ENCODE measurements around the gene TRIOBP. TPM values are rescaled to one million over a fixed set of nuclear protein-coding genes. Genes with fewer than 3 reads are reported as not detected.

The TRIOBP gene
- total and polyA plus RNA-seq, 2 donors from 2014 or later: 32.1 to 125 TPM

DNA sequence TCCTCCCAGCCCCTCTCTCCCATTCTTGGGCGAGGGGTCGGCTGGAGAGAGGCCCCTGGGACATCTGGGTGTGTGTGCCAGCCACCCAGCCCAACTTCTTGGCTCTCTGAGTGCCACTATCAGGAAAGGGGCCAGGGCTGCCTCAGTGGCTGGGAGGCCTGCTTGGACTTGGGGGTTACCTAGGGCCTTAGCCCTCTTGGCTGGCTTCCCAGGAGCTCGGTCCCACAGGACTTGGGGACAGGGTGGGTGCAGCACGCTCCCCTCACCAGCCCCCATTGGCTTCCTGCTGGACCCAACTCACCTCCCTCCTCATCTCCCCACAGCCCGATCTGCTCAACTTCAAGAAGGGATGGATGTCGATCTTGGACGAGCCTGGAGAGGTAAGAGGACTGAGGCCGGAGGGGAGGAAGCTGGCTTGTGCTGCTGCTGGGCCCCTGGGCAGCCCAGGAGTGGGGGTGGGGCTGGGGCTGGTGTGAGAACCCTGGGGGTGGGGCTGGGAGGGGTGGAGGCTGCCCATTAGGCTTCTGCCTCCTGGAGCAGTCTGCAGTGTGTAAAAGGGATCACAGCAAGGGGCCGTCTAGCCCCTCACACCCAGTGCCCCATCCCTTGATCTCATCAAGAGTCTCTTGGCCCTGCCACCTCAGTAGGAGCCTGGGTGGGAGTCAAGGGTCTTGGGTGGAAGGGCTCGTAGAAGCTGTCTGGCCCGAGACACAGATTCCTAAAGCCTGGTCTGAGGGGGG lies 54.8 kb downstream of the TRIOBP start:
- Histone ChIP-seq H3K9me3 (ENCODE audit: control insufficient read depth in 2 of 3, insufficient read depth in 1 of 3, low read length in 3 of 3) (no peaks in the 10 kb centered on the region), H3K27ac (ENCODE audit: low read depth in 2 of 2, low read length in 2 of 2) (peak overlapping the region; percentile 68 to 86), H3K4me3 (ENCODE audit: low read length in 3 of 3) (no peak overlapping the region), H3K27me3 (ENCODE audit: control insufficient read depth, insufficient read depth, low read length) (no peaks in the 10 kb centered on the region), H3K4me1 (ENCODE audit: control insufficient read depth in 2 of 3, insufficient read depth in 2 of 3, low read depth in 1 of 3, low read length in 3 of 3) (peaks cover 0 to 53% (median 30%) of the 10 kb centered on the region in 3 donors), H3K9ac (ENCODE audit: low read length in 3 of 3) (peak overlapping the region in 1 of 3 donors; percentile 51), H3K36me3 (ENCODE audit: control insufficient read depth in 2 of 3, insufficient read depth in 3 of 3, low read length in 3 of 3) (peaks cover 2 to 25% (median 13%) of the 10 kb centered on the region in 3 donors)
- intact Hi-C loops (cut with DNase I): no loop called here
- FAIRE-seq (no peak), DNase-seq (no peak)
- TF ChIP-seq, protein P1, sequence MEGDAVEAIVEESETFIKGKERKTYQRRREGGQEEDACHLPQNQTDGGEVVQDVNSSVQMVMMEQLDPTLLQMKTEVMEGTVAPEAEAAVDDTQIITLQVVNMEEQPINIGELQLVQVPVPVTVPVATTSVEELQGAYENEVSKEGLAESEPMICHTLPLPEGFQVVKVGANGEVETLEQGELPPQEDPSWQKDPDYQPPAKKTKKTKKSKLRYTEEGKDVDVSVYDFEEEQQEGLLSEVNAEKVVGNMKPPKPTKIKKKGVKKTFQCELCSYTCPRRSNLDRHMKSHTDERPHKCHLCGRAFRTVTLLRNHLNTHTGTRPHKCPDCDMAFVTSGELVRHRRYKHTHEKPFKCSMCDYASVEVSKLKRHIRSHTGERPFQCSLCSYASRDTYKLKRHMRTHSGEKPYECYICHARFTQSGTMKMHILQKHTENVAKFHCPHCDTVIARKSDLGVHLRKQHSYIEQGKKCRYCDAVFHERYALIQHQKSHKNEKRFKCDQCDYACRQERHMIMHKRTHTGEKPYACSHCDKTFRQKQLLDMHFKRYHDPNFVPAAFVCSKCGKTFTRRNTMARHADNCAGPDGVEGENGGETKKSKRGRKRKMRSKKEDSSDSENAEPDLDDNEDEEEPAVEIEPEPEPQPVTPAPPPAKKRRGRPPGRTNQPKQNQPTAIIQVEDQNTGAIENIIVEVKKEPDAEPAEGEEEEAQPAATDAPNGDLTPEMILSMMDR (IDR thresholded peaks at IDR 0.05; ENCODE audit: borderline replicate concordance, extremely low read depth, insufficient read depth): no peak

DNA sequence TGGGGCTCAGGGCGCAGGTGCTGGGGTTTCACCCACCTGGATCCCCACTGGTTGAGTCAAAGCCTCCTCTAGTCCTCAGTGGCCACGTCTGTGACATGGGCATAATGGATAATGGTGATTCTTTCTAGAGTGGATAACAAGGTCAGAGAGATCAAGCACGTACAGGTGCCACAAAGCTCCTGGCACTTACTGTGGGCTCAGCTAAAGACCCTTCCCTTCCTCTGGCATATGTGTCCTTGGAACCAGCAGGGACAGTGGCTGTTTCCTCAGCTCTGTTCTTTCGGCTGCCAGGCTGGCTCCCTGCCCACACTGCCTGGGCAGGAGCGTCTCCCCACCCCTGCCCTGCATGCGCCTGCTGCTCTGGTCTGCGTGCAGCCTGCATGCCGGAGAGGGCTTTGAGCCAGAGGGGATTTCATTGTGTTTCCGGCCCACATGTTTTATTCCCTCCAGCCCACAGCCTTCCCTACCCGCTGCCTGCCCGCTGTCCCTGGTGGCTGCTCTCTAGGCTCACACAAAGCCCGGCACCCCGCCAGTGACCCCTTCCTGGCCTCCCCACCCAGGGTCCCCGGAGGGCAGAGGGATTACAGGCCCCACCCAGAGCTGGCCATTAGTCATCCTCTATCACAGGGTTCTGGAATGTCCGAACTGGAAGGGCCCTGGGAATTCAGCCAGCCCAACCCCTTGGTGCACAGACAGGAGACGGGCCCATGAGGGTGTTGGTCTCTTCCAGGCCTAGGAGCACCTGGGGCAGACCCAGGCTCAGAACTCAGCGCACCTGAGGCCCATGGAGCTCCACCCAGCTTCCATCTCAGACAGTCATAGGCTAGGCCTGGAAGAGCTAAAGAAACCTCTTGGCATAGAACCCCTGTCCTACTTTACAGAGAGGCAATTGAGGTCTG lies 55.6 kb downstream of the TRIOBP start:
- H3K9me3 ChIP-seq (ENCODE audit: control insufficient read depth in 2 of 3, insufficient read depth in 1 of 3, low read length in 3 of 3): no peaks in the 10 kb centered on the region
- intact Hi-C loops (cut with DNase I): no loop called here
- peaks cover 0 to 47% (median 30%) of the 10 kb centered on the region in 3 donors for H3K4me1 ChIP-seq (ENCODE audit: control insufficient read depth in 2 of 3, insufficient read depth in 2 of 3, low read depth in 1 of 3, low read length in 3 of 3)
- peak overlapping the region; percentile 62 to 86 for H3K27ac ChIP-seq (ENCODE audit: low read depth in 2 of 2, low read length in 2 of 2)
- DNase-seq: peak in 2 of 5 donors; percentile 39 to 99
- FAIRE-seq: no peak
- H3K9ac ChIP-seq (ENCODE audit: low read length in 3 of 3): peak overlapping the region in 1 of 3 donors; percentile 51
- peaks cover 2 to 29% (median 15%) of the 10 kb centered on the region in 3 donors for H3K36me3 ChIP-seq (ENCODE audit: control insufficient read depth in 2 of 3, insufficient read depth in 3 of 3, low read length in 3 of 3)
- H3K27me3 ChIP-seq (ENCODE audit: control insufficient read depth, insufficient read depth, low read length): no peaks in the 10 kb centered on the region
- TF ChIP-seq, protein P1 (IDR thresholded peaks at IDR 0.05; ENCODE audit: borderline replicate concordance, extremely low read depth, insufficient read depth): no peak
- no peak overlapping the region for H3K4me3 ChIP-seq (ENCODE audit: low read length in 3 of 3)

- Histone ChIP-seq H3K27ac (ENCODE audit: low read depth in 2 of 2, low read length in 2 of 2) (no peak overlapping the region), H3K9me3 (ENCODE audit: control insufficient read depth in 2 of 3, insufficient read depth in 1 of 3, low read length in 3 of 3) (no peaks in the 10 kb centered on the region), H3K4me3 (ENCODE audit: low read length in 3 of 3) (no peak overlapping the region), H3K9ac (ENCODE audit: low read length in 3 of 3) (no peak overlapping the region), H3K27me3 (ENCODE audit: control insufficient read depth, insufficient read depth, low read length) (no peaks in the 10 kb centered on the region), H3K4me1 (ENCODE audit: control insufficient read depth in 2 of 3, insufficient read depth in 2 of 3, low read depth in 1 of 3, low read length in 3 of 3) (peaks cover 0 to 36% (median 24%) of the 10 kb centered on the region in 3 donors), H3K36me3 (ENCODE audit: control insufficient read depth in 2 of 3, insufficient read depth in 3 of 3, low read length in 3 of 3) (peaks cover 2 to 37% (median 15%) of the 10 kb centered on the region in 3 donors)
- TF ChIP-seq, protein P1 (IDR thresholded peaks at IDR 0.05; ENCODE audit: borderline replicate concordance, extremely low read depth, insufficient read depth): no peak
- DNase-seq: no peak
- FAIRE-seq: no peak
- intact Hi-C loops (cut with DNase I): no loop called here
These were observed 56.9 kb downstream of the TRIOBP start for GRCh38 chr22:37753746-37754145.

Data from kidney (tissue), 14 donors.